HFFc6 (cell line): Measurements from ENCODE around the gene TYROBP. TPM values are rescaled to one million over a fixed set of nuclear protein-coding genes. Genes with fewer than 3 reads are reported as not detected.
"Not testable (repeated sequence)": the region's sequence is repeated elsewhere in the genome, so short reads cannot be mapped to it uniquely, and the experiment has no call there.

Source experiments
- DNase-seq: peaks from one replicate; pipeline ENCODE4 v3.0.0-alpha.2; 2018
- H3K27ac Mint-ChIP-seq: 2 replicates; pipeline ENCODE4 v1.8.0; 2020; ENCODE audit warnings: mild to moderate bottlenecking, mixed read lengths
- H3K27me3 Mint-ChIP-seq: 2 replicates; pipeline ENCODE4 v1.8.0; 2021; ENCODE audit warnings: mild to moderate bottlenecking, moderate library complexity, mixed read lengths; ENCODE audit not compliant: insufficient read depth
- H3K36me3 Mint-ChIP-seq: 2 replicates; pipeline ENCODE4 v1.8.0; 2021; ENCODE audit warnings: low read depth, mixed read lengths
- H3K4me1 Mint-ChIP-seq: 2 replicates; pipeline ENCODE4 v1.8.0; 2020; ENCODE audit warnings: low read depth, mixed read lengths
- H3K4me3 Mint-ChIP-seq: 2 replicates; pipeline ENCODE4 v1.8.0; 2020; ENCODE audit warnings: mild to moderate bottlenecking, moderate library complexity, mixed read lengths
- H3K9me3 Mint-ChIP-seq: 2 replicates; pipeline ENCODE4 v1.8.0; 2020; ENCODE audit warnings: mild to moderate bottlenecking, mixed read lengths
- CTCF ChIP-seq: fragments of 200-600 bp; sonication (generic); IDR thresholded peaks from 2 replicates; pipeline ENCODE4 v1.5.0; 2021; ENCODE audit warnings: antibody characterized with exemption, mild to moderate bottlenecking
- total RNA-seq, 6 experiments: library from RNA; stranded (reverse); fragmentation: NEBNext Ultra II Directional; extraction: Animal tissue kit (Norgen Biotek cat#: 25700); gene quantifications; 2 replicates in 1 of 6; 3 replicates in 5 of 6; pipeline ENCODE4 v1.2.3, GENCODE V29; 2021

TYROBP gene
- total RNA-seq, 6 experiments from 2014 or later: not detected

- Mint-ChIP-seq H3K4me1 (peaks cover 17% of the 10 kb centered on the region), H3K27me3 (no peaks in the 10 kb centered on the region), H3K9me3 (no peaks in the 10 kb centered on the region), H3K27ac (no peak overlapping the region), H3K4me3 (no peak overlapping the region), H3K36me3 (no peaks in the 10 kb centered on the region)
- TF ChIP-seq CTCF: no peak
- no peak for DNase-seq
These were observed 3.7 kb upstream of the TYROBP start for GRCh38 chr19:35911790-35912189.

GRCh38 chr19:35911173-35911572 is 3.1 kb upstream of the TYROBP start:
- no peak overlapping the region for H3K27ac Mint-ChIP-seq
- H3K36me3 Mint-ChIP-seq: no peaks in the 10 kb centered on the region
- peaks cover 23% of the 10 kb centered on the region for H3K4me1 Mint-ChIP-seq
- DNase-seq: no peak
- H3K4me3 Mint-ChIP-seq: no peak overlapping the region
- no peak for TF ChIP-seq CTCF
- no peaks in the 10 kb centered on the region for H3K9me3 Mint-ChIP-seq
- no peaks in the 10 kb centered on the region for H3K27me3 Mint-ChIP-seq

GRCh38 chr19:35910355-35910754 is 2.3 kb upstream of the TYROBP start:
- peaks cover 24% of the 10 kb centered on the region for H3K4me1 Mint-ChIP-seq
- H3K9me3 Mint-ChIP-seq, H3K27ac Mint-ChIP-seq: not testable (repeated sequence)

GRCh38 chr19:35909684-35910035 is 1.6 kb upstream of the TYROBP start:
- peaks cover 31% of the 10 kb centered on the region for H3K4me1 Mint-ChIP-seq
- no peak overlapping the region for H3K27ac Mint-ChIP-seq
- no peak overlapping the region for H3K4me3 Mint-ChIP-seq
- H3K9me3 Mint-ChIP-seq: no peaks in the 10 kb centered on the region
- H3K36me3 Mint-ChIP-seq: no peaks in the 10 kb centered on the region
- no peaks in the 10 kb centered on the region for H3K27me3 Mint-ChIP-seq
- no peak for TF ChIP-seq CTCF
- DNase-seq: no peak

More at GRCh38 chr19:35910355-35910754, 2.3 kb upstream of the TYROBP start:
- H3K36me3 Mint-ChIP-seq, H3K27me3 Mint-ChIP-seq, H3K4me3 Mint-ChIP-seq, DNase-seq: not testable (repeated sequence)

GRCh38 chr19:35908973-35909683 is 1.0 kb upstream of the TYROBP start:
- no peak for DNase-seq

More at GRCh38 chr19:35908973-35909683, 1.0 kb upstream of the TYROBP start:
- Mint-ChIP-seq H3K9me3 (no peaks in the 10 kb centered on the region), H3K27ac (no peak overlapping the region), H3K4me3 (no peak overlapping the region), H3K27me3 (no peaks in the 10 kb centered on the region), H3K36me3 (no peaks in the 10 kb centered on the region), H3K4me1 (peaks cover 36% of the 10 kb centered on the region)
- TF ChIP-seq CTCF: no peak
